Measurements from ENCODE around the gene GEMIN2. TPM values are rescaled to one million over a fixed set of nuclear protein-coding genes. Genes with fewer than 3 reads are reported as not detected.

Gene GEMIN2
- polyA plus RNA-seq, 1 of the 3 experiments (the other 2 are of a cell fraction): 13.2 TPM

DNA sequence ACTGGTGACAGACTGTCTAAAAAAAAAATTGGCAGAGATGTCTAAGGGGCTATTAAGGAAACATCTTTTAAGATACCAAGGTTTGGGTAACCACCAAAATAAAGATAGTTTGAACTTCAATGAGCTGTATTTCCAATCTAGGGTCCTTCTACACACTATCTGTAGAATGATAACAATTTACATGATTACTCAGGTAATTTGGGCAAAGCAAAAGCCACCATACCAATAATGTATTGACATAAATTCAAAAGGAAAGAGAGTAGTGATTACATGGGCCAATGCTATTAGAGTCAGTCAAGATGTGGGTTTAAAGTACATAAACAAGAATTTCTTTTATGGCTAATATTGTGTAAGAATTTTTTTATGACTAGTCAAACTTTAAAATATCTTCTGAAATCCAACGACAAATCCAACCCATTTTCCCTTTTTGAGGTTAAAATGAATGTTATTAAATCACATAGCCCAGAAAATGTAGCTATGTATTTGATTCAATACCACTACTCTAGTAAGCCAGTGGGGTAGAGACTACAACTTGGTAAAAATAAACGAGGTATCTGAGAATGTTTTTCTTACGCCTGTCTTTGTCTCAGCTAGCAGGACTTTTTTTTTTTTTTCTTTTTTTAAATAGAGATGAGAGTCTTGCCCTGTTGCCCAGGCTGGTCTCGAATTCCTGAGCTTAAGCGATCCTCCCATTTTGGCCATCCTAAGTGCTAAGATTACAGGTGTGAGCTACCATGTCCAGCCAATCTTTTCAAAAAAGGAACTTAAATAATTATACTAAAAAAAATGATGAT, 71.3 kb downstream of the GEMIN2 start:
- no peak overlapping the region for H3K9ac ChIP-seq
- no peaks in the 10 kb centered on the region for H3K9me2 ChIP-seq
- no peaks in the 10 kb centered on the region for H3K79me2 ChIP-seq (ENCODE audit: insufficient read depth)
- H3K27me3 ChIP-seq (ENCODE audit: insufficient read depth): no peaks in the 10 kb centered on the region
- 88% methylated on average over 5 of the region's 5 CpGs for WGBS (ENCODE audit: low lambda C conversion rate)
- no peak overlapping the region for H3K4me3 ChIP-seq (ENCODE audit: low read depth in 2 of 2, low read length in 1 of 2)
- ChIA-PET POLR2A (no interaction called here), CTCF (no interaction called here)
- H3F3A ChIP-seq (replicated peaks; ENCODE audit: insufficient read depth): peaks cover 17% of the 10 kb centered on the region
- no peak overlapping the region for H3K4me2 ChIP-seq
- H3K4me1 ChIP-seq (ENCODE audit: control insufficient read depth in 1 of 2, insufficient read depth in 2 of 2, low read depth in 1 of 2, low read length in 1 of 2): no peaks in the 10 kb centered on the region
- no peaks in the 10 kb centered on the region for H4K20me1 ChIP-seq (ENCODE audit: insufficient read depth)
- no peaks in the 10 kb centered on the region for H3K9me3 ChIP-seq
- H2AFZ ChIP-seq (ENCODE audit: low read depth): no peak overlapping the region
- no peak for DNase-seq
- no peak overlapping the region for H3K27ac ChIP-seq (ENCODE audit: low read depth in 2 of 2, low read length in 1 of 2)
- H3K36me3 ChIP-seq (replicated peaks in 1 of 2; ENCODE audit: control insufficient read depth in 1 of 2, insufficient read depth in 2 of 2, low read length in 1 of 2): peaks cover 20 to 30% of the 10 kb centered on the region in 2 experiments
- no peak for TF ChIP-seq NRF1 (IDR thresholded peaks at IDR 0.05; ENCODE audit: low read depth, low read length)
- TF ChIP-seq RXRA (IDR thresholded peaks at IDR 0.05; ENCODE audit: borderline replicate concordance, low read depth): no peak
- no peak for TF ChIP-seq SMC3 (IDR thresholded peaks at IDR 0.05; ENCODE audit: low read depth, low read length)
- TF ChIP-seq NFIC (IDR thresholded peaks at IDR 0.05; ENCODE audit: borderline replicate concordance): no peak
- TF ChIP-seq TAF1 (IDR thresholded peaks at IDR 0.05; ENCODE audit: borderline replicate concordance, low read depth, low read length): no peak
- no peak for TF ChIP-seq MXI1 (IDR thresholded peaks at IDR 0.05; ENCODE audit: low read depth, low read length)
- no peak for TF ChIP-seq FOXM1 (IDR thresholded peaks at IDR 0.05; ENCODE audit: low read depth)
- TF ChIP-seq, protein P1, sequence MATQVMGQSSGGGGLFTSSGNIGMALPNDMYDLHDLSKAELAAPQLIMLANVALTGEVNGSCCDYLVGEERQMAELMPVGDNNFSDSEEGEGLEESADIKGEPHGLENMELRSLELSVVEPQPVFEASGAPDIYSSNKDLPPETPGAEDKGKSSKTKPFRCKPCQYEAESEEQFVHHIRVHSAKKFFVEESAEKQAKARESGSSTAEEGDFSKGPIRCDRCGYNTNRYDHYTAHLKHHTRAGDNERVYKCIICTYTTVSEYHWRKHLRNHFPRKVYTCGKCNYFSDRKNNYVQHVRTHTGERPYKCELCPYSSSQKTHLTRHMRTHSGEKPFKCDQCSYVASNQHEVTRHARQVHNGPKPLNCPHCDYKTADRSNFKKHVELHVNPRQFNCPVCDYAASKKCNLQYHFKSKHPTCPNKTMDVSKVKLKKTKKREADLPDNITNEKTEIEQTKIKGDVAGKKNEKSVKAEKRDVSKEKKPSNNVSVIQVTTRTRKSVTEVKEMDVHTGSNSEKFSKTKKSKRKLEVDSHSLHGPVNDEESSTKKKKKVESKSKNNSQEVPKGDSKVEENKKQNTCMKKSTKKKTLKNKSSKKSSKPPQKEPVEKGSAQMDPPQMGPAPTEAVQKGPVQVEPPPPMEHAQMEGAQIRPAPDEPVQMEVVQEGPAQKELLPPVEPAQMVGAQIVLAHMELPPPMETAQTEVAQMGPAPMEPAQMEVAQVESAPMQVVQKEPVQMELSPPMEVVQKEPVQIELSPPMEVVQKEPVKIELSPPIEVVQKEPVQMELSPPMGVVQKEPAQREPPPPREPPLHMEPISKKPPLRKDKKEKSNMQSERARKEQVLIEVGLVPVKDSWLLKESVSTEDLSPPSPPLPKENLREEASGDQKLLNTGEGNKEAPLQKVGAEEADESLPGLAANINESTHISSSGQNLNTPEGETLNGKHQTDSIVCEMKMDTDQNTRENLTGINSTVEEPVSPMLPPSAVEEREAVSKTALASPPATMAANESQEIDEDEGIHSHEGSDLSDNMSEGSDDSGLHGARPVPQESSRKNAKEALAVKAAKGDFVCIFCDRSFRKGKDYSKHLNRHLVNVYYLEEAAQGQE (IDR thresholded peaks at IDR 0.05; ENCODE audit: low read depth, low read length): no peak
- TF ChIP-seq EZH2phosphoT487 (IDR thresholded peaks at IDR 0.05; ENCODE audit: borderline replicate concordance, low read depth): no peak
- TF ChIP-seq JUND (IDR thresholded peaks at IDR 0.05): no peak
- TF ChIP-seq, protein P2, sequence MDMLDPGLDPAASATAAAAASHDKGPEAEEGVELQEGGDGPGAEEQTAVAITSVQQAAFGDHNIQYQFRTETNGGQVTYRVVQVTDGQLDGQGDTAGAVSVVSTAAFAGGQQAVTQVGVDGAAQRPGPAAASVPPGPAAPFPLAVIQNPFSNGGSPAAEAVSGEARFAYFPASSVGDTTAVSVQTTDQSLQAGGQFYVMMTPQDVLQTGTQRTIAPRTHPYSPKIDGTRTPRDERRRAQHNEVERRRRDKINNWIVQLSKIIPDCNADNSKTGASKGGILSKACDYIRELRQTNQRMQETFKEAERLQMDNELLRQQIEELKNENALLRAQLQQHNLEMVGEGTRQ (IDR thresholded peaks at IDR 0.05; ENCODE audit: borderline replicate concordance, low read depth, low read length): no peak
- TF ChIP-seq SIN3A (IDR thresholded peaks at IDR 0.05; ENCODE audit: borderline replicate concordance, low read depth, low read length): no peak
- TF ChIP-seq FOXJ3 (CRISPR knock-in tag; IDR thresholded peaks at IDR 0.05): no peak
- TF ChIP-seq GATA2 (CRISPR knock-in tag; IDR thresholded peaks at IDR 0.05): no peak
- no peak for TF ChIP-seq YY1 (IDR thresholded peaks at IDR 0.05; ENCODE audit: low read depth)
- no peak for TF ChIP-seq FOSL2 (IDR thresholded peaks at IDR 0.05; ENCODE audit: borderline replicate concordance, low read depth)
- TF ChIP-seq GABPA (IDR thresholded peaks at IDR 0.05; ENCODE audit: low read depth): no peak

Small RNA genes within 50 kb of the gene (small RNA-seq; reads per million reads assigned to genes)
- gene AL109628.1: 0 reads per million in 7 experiments

Other genes with a start within 250 kb of the GEMIN2 start
- 30.0 and 39.4 TPM in 2 replicates for gene SEC23A, start 11.1 kb upstream of the GEMIN2 start, polyA plus RNA-seq (2012; rRNA removed)
- gene TRAPPC6B, start 56.0 kb downstream of the GEMIN2 start, polyA plus RNA-seq (2012; rRNA removed): 4.8 and 7.9 TPM in 2 replicates
- gene PNN, start 60.9 kb downstream of the GEMIN2 start, polyA plus RNA-seq (2012; rRNA removed): 8.8 and 14.7 TPM in 2 replicates
- 2.6 and 4.7 TPM in 2 replicates for gene MIA2, start 119.6 kb downstream of the GEMIN2 start, polyA plus RNA-seq (2012; rRNA removed)

Data from SK-N-SH (cell line).